IMR-90 (cell line): ENCODE measurements around the gene OSBPL3. TPM values are rescaled to one million over a fixed set of nuclear protein-coding genes. Genes with fewer than 3 reads are reported as not detected.

Experiments used
- ATAC-seq: fragments of 200-7000 bp; cut with Tn5 transposase; 2 replicates; pipeline ENCODE4 v1.9.1; 2020; ENCODE audit warnings: low read depth, mild to moderate bottlenecking, moderate library complexity
- BruUV-seq: library from RNA; stranded (reverse); fragments of 400-500 nt; replicated peaks from 2 replicates; lab custom pipeline; 2021; lab: Mats Ljungman, UMichigan
- CTCF ChIA-PET: fragments of 300-600 bp; formaldehyde crosslinking; extraction: SDS; loops from one replicate; lab custom pipeline; 2021; ENCODE audit warnings: antibody characterized with exemption; lab: Yijun Ruan, JAX
- POLR2A ChIA-PET: fragments of 300-600 bp; sonication (Branson Sonifier 250); formaldehyde crosslinking; loops from one replicate; lab custom pipeline; 2022; ENCODE audit warnings: antibody characterized with exemption; ENCODE audit not compliant: unreplicated experiment; lab: Charles Lee
- DNase-seq: peaks from one replicate; pipeline ENCODE4 v3.0.0; 2013
- H2AFZ ChIP-seq: replicated peaks from 2 replicates; pipeline ENCODE3; 2013; ENCODE audit warnings: low read length, mild to moderate bottlenecking; ENCODE audit not compliant: poor library complexity
- H2AK5ac ChIP-seq: 2 replicates; pipeline ENCODE4 v1.6.1; 2013; ENCODE audit warnings: low read depth, low read length, inconsistent platforms
- H2AK9ac ChIP-seq: replicated peaks from 2 replicates; pipeline ENCODE3; 2013; ENCODE audit warnings: mild to moderate bottlenecking, low read depth, low read length, moderate library complexity; ENCODE audit not compliant: poor library complexity
- H2BK120ac ChIP-seq: 2 replicates; pipeline ENCODE4 v1.6.1; 2013; ENCODE audit warnings: low read depth, low read length, inconsistent platforms
- H2BK15ac ChIP-seq: 3 replicates; pipeline ENCODE4 v1.6.1; 2013; ENCODE audit warnings: low read depth, low read length, inconsistent platforms
- H2BK20ac ChIP-seq: 2 replicates; pipeline ENCODE4 v1.6.1; 2013; ENCODE audit warnings: low read depth, mild to moderate bottlenecking, inconsistent platforms, low read length, moderate library complexity
- H2BK5ac ChIP-seq: 2 replicates; pipeline ENCODE4 v1.6.1; 2013; ENCODE audit warnings: mild to moderate bottlenecking, low read depth, low read length, inconsistent platforms; ENCODE audit not compliant: poor library complexity, severe bottlenecking
- H3K14ac ChIP-seq: replicated peaks from 2 replicates; pipeline ENCODE4 v1.6.1; 2013; ENCODE audit warnings: low read depth, low read length, inconsistent platforms
- H3K18ac ChIP-seq: 2 replicates; pipeline ENCODE4 v1.6.1; 2013; ENCODE audit warnings: low read depth, low read length, control low read depth
- H3K23ac ChIP-seq: 2 replicates; pipeline ENCODE4 v1.6.1; 2013; ENCODE audit warnings: low read depth, low read length, inconsistent platforms
- H3K27ac ChIP-seq: 2 replicates; pipeline ENCODE4 v1.5.1; 2013; ENCODE audit warnings: mild to moderate bottlenecking, control low read depth, low read length; ENCODE audit not compliant: insufficient read depth
- H3K27me3 ChIP-seq: 2 replicates; pipeline ENCODE4 v1.6.1; 2013; ENCODE audit warnings: low read length; ENCODE audit not compliant: control insufficient read depth, insufficient read depth
- H3K36me3 ChIP-seq: 2 replicates; pipeline ENCODE4 v1.6.1; 2013; ENCODE audit warnings: low read length, mixed read lengths; ENCODE audit not compliant: control insufficient read depth, insufficient read depth
- H3K4ac ChIP-seq: 2 replicates; pipeline ENCODE4 v1.6.1; 2013; ENCODE audit warnings: low read depth, low read length, inconsistent platforms
- H3K4me1 ChIP-seq: 2 replicates; pipeline ENCODE4 v1.6.1; 2013; ENCODE audit warnings: low read length, mixed read lengths; ENCODE audit not compliant: control insufficient read depth, insufficient read depth
- H3K4me2 ChIP-seq: 2 replicates; pipeline ENCODE4 v1.6.1; 2013; ENCODE audit warnings: low read depth, mild to moderate bottlenecking, control low read depth, low read length, moderate library complexity
- H3K4me3 ChIP-seq: 2 replicates; pipeline ENCODE4 v1.5.1; 2013; ENCODE audit warnings: low read depth, mild to moderate bottlenecking, control low read depth, low read length, moderate library complexity; ENCODE audit not compliant: insufficient read depth
- H3K56ac ChIP-seq: 2 replicates; pipeline ENCODE4 v1.6.1; 2013; ENCODE audit warnings: low read length, inconsistent platforms; ENCODE audit not compliant: insufficient read depth; ENCODE audit errors: extremely low read depth
- H3K79me1 ChIP-seq, 2 experiments: 2 replicates each; pipeline ENCODE4 v1.6.1; 2013; ENCODE audit warnings: low read length in 2 of 2, inconsistent platforms in 1 of 2, low read depth in 1 of 2
- H3K9ac ChIP-seq: 2 replicates; pipeline ENCODE4 v1.6.1; 2013; ENCODE audit warnings: low read depth, low read length, control low read depth
- H3K9me1 ChIP-seq: 2 replicates; pipeline ENCODE4 v1.6.1; 2013; ENCODE audit warnings: low read length, inconsistent platforms; ENCODE audit not compliant: insufficient read depth
- H3K9me3 ChIP-seq: 2 replicates; pipeline ENCODE4 v1.6.1; 2013; ENCODE audit warnings: low read length; ENCODE audit not compliant: control insufficient read depth, insufficient read depth
- H4K20me1 ChIP-seq: 2 replicates; pipeline ENCODE4 v1.6.1; 2013; ENCODE audit warnings: low read length, inconsistent platforms; ENCODE audit not compliant: insufficient read depth
- H4K5ac ChIP-seq: 2 replicates; pipeline ENCODE4 v1.6.1; 2013; ENCODE audit warnings: mild to moderate bottlenecking, low read depth, low read length, control low read depth
- H4K8ac ChIP-seq, 2 experiments: 2 replicates each; pipeline ENCODE4 v1.6.1; 2013; ENCODE audit warnings: low read depth in 2 of 2, low read length in 2 of 2, control low read depth in 1 of 2, inconsistent platforms in 1 of 2
- H4K91ac ChIP-seq: 2 replicates; pipeline ENCODE4 v1.6.1; 2013; ENCODE audit warnings: low read depth, low read length, inconsistent platforms; ENCODE audit not compliant: insufficient read depth
- BHLHE40 ChIP-seq: fragments of 150-350 bp; IDR thresholded peaks from 2 replicates; pipeline ENCODE4 v1.6.1; 2016; ENCODE audit warnings: mild to moderate bottlenecking, low read depth, low read length
- CEBPB ChIP-seq: IDR thresholded peaks from 2 replicates; pipeline ENCODE4 v1.6.1; 2012; ENCODE audit warnings: low read depth, low read length, improper control_type of control experiment
- CHD1 ChIP-seq: IDR thresholded peaks from 2 replicates; pipeline ENCODE4 v1.6.1; 2012; ENCODE audit warnings: low read depth, low read length, improper control_type of control experiment
- CTCF ChIP-seq: conservative IDR thresholded peaks from 2 replicates; pipeline ENCODE4 v1.5.1; 2012; ENCODE audit warnings: mild to moderate bottlenecking, low read depth, low read length, improper control_type of control experiment
- ELK1 ChIP-seq: fragments of 150-350 bp; IDR thresholded peaks from 2 replicates; pipeline ENCODE4 v1.6.1; 2016; ENCODE audit warnings: low read depth, mild to moderate bottlenecking, low read length, moderate library complexity, borderline replicate concordance
- FOS ChIP-seq: fragments of 150-350 bp; IDR thresholded peaks from 2 replicates; pipeline ENCODE4 v1.6.1; 2016; ENCODE audit warnings: low read depth, low read length
- MAZ ChIP-seq: IDR thresholded peaks from 2 replicates; pipeline ENCODE4 v1.6.1; 2012; ENCODE audit warnings: low read depth, mild to moderate bottlenecking, low read length, improper control_type of control experiment, moderate library complexity, borderline replicate concordance
- MXI1 ChIP-seq: IDR thresholded peaks from 2 replicates; pipeline ENCODE4 v1.6.1; 2012; ENCODE audit warnings: low read depth, mild to moderate bottlenecking, low read length, moderate library complexity, borderline replicate concordance
- NFE2L2 ChIP-seq: fragments of 150-350 bp; IDR thresholded peaks from 2 replicates; pipeline ENCODE4 v1.6.1; 2016; ENCODE audit warnings: low read depth, mild to moderate bottlenecking, low read length
- POLR2A ChIP-seq: IDR thresholded peaks from 2 replicates; pipeline ENCODE4 v1.6.1; 2012; ENCODE audit warnings: mild to moderate bottlenecking, low read depth, low read length
- RCOR1 ChIP-seq: IDR thresholded peaks from 2 replicates; pipeline ENCODE4 v1.6.1; 2012; ENCODE audit warnings: mild to moderate bottlenecking, low read length, improper control_type of control experiment; ENCODE audit not compliant: insufficient replicate concordance
- SMC3 ChIP-seq: fragments of 150-350 bp; IDR thresholded peaks from 2 replicates; pipeline ENCODE4 v1.6.1; 2016; ENCODE audit warnings: low read depth, mild to moderate bottlenecking, antibody characterized with exemption, low read length, moderate library complexity
- WGBS, 2 experiments: methylation state at CpG; one replicate each; pipeline versions ENCODE4 v1.1.5 to v1.1.7; 2013; ENCODE audit warnings: missing lambda C conversion rate in 2 of 2; ENCODE audit not compliant: insufficient read length in 1 of 2; ENCODE audit errors: extremely low coverage in 2 of 2; 5-methylcytosine and 5-hydroxymethylcytosine counted together
- dilution Hi-C: fragments of 300-500 bp; cut with HindIII; formaldehyde crosslinking; loops from one replicate; pipeline ENCODE4 v1.14.3; 2018; ENCODE audit warnings: low sequenced_read_pairs; ENCODE audit not compliant: unreplicated experiment
- in situ Hi-C: fragments of 300-500 bp; cut with MboI; formaldehyde crosslinking; loops from 3 replicates; pipeline ENCODE4 v1.14.3; 2019; ENCODE audit warnings: low sequenced_read_pairs, inconsistent platforms, mixed read lengths
- intact Hi-C: fragments of 100-400 bp; cut with micrococcal nuclease; formaldehyde crosslinking; loops from 2 replicates; pipeline ENCODE4 v1.10.0; 2022
- polyA plus RNA-seq, 3 experiments: library from polyadenylated mRNA; depleted of rRNA; stranded (reverse); fragments of >200 nt; gene quantifications; 2 replicates each; pipeline ENCODE4 v1.2.3, GENCODE V29; 2012; ENCODE audit warnings: low replicate concordance in 1 of 3
- total RNA-seq: library from RNA; depleted of rRNA; stranded (reverse); fragments of >200 nt; gene quantifications from 2 replicates; pipeline ENCODE4 v1.2.3, GENCODE V29; 2012
- TF ChIP-seq, protein P1 (sequence below): fragments of 150-350 bp; IDR thresholded peaks from 2 replicates; pipeline ENCODE4 v1.6.1; 2017; ENCODE audit warnings: mild to moderate bottlenecking, antibody characterized with exemption, low read length, low read depth

Gene OSBPL3
- total and polyA plus RNA-seq, 2 of the 4 experiments (the other 2 are of a cell fraction): 18.0 to 29.9 TPM

DNA sequence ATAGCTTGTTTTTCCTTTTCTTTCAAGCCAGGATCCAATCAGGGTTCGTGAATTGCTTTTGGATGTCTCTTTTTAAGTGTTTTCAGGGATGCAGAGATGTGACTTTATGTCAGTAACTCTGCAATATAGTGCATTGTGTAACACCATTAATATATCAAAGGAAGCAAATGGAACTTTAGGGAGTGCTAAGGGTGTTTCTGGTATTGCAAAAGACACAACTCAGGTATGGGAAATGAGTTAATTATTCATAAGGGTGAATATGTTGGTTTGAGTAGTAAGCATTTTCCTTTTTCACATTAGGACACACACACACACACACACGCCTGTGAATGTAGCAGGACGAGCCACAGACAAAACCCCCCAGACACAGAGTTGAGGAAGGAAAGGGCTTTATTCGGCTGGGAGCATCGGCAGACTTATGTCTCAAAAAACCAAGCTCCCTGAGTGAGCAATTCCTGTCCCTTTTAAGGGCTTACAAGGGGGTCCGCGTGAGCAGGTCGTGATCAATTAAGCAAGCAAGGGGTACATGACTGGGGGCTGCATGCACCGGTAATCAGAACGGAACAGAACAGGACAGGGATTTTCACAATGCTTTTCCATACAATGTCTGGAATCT, 190.9 kb downstream of the OSBPL3 start:
- Histone ChIP-seq H3K4me1 (peaks cover 6% of the 10 kb centered on the region; the same call in 1 of the 2 replicates), H2AK9ac (no peak overlapping the region), H3K36me3 (no peaks in the 10 kb centered on the region), H3K79me1 (0 out of 4 replicates have a peak, but pooled peaks cover 0 to 3% of the 10 kb centered on the region in 2 experiments), H3K4me2 (no peak overlapping the region), H3K56ac (no peak overlapping the region), H2AK5ac (no peak overlapping the region), H2BK15ac (no peak overlapping the region), H3K4me3 (no peak overlapping the region), H2BK20ac (no peak overlapping the region), H3K27me3 (no peaks in the 10 kb centered on the region), H3K4ac (no peak overlapping the region), H3K27ac (no peak overlapping the region), H4K20me1 (no peaks in the 10 kb centered on the region), H3K9me3 (no peaks in the 10 kb centered on the region), H3K9me1 (peaks cover 6% of the 10 kb centered on the region), H3K18ac (no peak overlapping the region), H4K91ac (no peak overlapping the region), H4K5ac (no peak overlapping the region), H2BK5ac (no peak overlapping the region), H2BK120ac (no peak overlapping the region), H3K9ac (no peak overlapping the region), H4K8ac (no peak overlapping the region), H2AFZ (no peak overlapping the region), H3K23ac (no peak overlapping the region), H3K14ac (no peak overlapping the region)
- dilution Hi-C loops (no loop called here), intact Hi-C loops (no loop called here), in situ Hi-C loops (no loop called here)
- TF ChIP-seq RCOR1: no peak
- TF ChIP-seq SMC3: no peak
- TF ChIP-seq POLR2A: no peak
- TF ChIP-seq BHLHE40: no peak
- no peak for TF ChIP-seq FOS
- no peak for TF ChIP-seq CTCF
- no peak for TF ChIP-seq MAZ
- no peak for TF ChIP-seq CHD1
- TF ChIP-seq, protein P1, sequence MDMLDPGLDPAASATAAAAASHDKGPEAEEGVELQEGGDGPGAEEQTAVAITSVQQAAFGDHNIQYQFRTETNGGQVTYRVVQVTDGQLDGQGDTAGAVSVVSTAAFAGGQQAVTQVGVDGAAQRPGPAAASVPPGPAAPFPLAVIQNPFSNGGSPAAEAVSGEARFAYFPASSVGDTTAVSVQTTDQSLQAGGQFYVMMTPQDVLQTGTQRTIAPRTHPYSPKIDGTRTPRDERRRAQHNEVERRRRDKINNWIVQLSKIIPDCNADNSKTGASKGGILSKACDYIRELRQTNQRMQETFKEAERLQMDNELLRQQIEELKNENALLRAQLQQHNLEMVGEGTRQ: no peak
- no peak for TF ChIP-seq ELK1
- no peak for TF ChIP-seq CEBPB
- TF ChIP-seq MXI1: no peak
- no peak for TF ChIP-seq NFE2L2
- ChIA-PET POLR2A (no interaction called here), CTCF (interaction anchor here (1.6 kb wide), 1 partner anchor 12 kb away, joined by 5 read pairs; no protein-coding TSS in a partner anchor)
- ATAC-seq: no peak
- 100% methylated on average over 3 of the region's 10 CpGs; no CpG with 5 or more reads in 1 of the 2 experiments for WGBS, 2 experiments
- no TSS peak for BruUV-seq
- no peak for DNase-seq
